Measurements from ENCODE around the gene CIAPIN1. TPM values are rescaled to one million over a fixed set of nuclear protein-coding genes. Genes with fewer than 3 reads are reported as not detected.

Gene CIAPIN1
- total and polyA plus RNA-seq, 8 donors = 14.0 to 146 (median 32.7) TPM

DNA sequence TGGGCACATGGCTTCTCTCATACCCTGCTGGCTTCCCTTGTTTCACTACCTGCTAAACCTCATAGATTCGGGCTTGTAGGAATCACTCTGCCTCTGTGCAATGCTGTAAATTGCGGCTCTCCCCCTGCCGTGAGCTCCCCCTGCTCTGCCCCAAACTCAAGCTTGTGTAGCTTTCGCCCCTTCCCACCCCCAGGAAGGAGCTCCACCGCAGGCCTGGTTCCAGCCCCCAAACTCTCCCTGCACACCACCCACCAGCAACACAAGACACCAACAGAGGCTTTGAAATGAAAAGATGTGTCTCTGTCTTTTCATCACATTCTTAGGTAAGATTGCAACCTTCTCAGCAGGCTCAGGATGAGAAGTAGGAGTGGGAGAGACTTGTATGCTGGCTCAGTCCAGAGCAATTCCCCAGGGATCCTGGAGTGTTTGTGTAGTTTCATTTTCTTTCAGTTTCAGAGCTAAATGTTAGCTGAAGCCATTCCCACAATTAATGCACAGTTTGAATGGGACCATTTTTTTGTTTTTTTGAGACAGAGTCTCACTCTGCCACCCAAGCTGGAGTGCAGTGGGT is 60.7 kb downstream of the CIAPIN1 start:
- Histone ChIP-seq H3K9me3 (no peaks in the 10 kb centered on the region), H3K27me3 (no peaks in the 10 kb centered on the region), H3K4me1 (peaks cover 5 to 32% (median 25%) of the 10 kb centered on the region in 4 donors), H3K36me3 (peaks cover 0 to 17% (median 11%) of the 10 kb centered on the region in 4 donors), H3K27ac (no peak overlapping the region), H3K4me3 (no peak overlapping the region)
- DNase-seq = peak in 1 of 2 donors; percentile 75
- 72 to 87% (median 85%) methylated on average over 5 of the region's 5 CpGs for WGBS, 5 donors
- intact Hi-C loops (cut with DNase I; ENCODE audit: low total_unique reads) = no loop called here
- TF ChIP-seq POLR2AphosphoS5 (IDR thresholded peaks at IDR 0.05) (no peak), EP300 (IDR thresholded peaks at IDR 0.05) (no peak), POLR2A (IDR thresholded peaks at IDR 0.05) (no peak)
- TF ChIP-seq, protein P1, sequence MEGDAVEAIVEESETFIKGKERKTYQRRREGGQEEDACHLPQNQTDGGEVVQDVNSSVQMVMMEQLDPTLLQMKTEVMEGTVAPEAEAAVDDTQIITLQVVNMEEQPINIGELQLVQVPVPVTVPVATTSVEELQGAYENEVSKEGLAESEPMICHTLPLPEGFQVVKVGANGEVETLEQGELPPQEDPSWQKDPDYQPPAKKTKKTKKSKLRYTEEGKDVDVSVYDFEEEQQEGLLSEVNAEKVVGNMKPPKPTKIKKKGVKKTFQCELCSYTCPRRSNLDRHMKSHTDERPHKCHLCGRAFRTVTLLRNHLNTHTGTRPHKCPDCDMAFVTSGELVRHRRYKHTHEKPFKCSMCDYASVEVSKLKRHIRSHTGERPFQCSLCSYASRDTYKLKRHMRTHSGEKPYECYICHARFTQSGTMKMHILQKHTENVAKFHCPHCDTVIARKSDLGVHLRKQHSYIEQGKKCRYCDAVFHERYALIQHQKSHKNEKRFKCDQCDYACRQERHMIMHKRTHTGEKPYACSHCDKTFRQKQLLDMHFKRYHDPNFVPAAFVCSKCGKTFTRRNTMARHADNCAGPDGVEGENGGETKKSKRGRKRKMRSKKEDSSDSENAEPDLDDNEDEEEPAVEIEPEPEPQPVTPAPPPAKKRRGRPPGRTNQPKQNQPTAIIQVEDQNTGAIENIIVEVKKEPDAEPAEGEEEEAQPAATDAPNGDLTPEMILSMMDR (IDR thresholded peaks at IDR 0.05) = no peak

DNA sequence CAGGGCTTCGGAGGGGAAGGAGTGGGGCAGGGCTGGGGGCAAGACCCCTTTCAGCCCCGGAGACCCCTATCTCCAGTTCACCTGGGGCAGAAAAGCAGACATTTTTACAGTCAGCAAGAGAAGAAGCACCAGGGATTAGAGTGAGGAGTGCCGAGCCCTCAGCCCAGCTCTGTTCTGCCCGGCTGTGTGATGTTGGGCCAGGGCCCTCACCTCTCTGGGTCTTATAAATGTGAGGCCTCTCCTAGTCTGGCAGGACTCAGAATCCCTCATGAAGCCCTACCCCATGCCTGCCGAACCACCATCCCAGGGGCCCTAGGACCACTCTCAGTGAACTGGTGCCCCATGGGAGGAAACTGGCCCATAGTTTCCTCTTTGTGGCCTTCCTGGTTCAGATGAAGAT is 62.1 kb downstream of the CIAPIN1 start:
- DNase-seq = no peak
- H3K27ac ChIP-seq = no peak overlapping the region
- H3K4me3 ChIP-seq = no peak overlapping the region
- H3K4me1 ChIP-seq = peaks cover 0 to 45% (median 24%) of the 10 kb centered on the region in 4 donors
- WGBS, 5 donors = 68 to 91% (median 88%) methylated on average over 5 of the region's 5 CpGs
- no peaks in the 10 kb centered on the region for H3K27me3 ChIP-seq
- intact Hi-C loops (cut with DNase I; ENCODE audit: low total_unique reads) = no loop called here
- TF ChIP-seq POLR2AphosphoS5 (IDR thresholded peaks at IDR 0.05) = no peak
- TF ChIP-seq POLR2A (IDR thresholded peaks at IDR 0.05) = no peak
- TF ChIP-seq, protein P1 (IDR thresholded peaks at IDR 0.05) = no peak
- no peak for TF ChIP-seq EP300 (IDR thresholded peaks at IDR 0.05)
- H3K36me3 ChIP-seq = peaks cover 0 to 17% (median 11%) of the 10 kb centered on the region in 4 donors
- no peaks in the 10 kb centered on the region for H3K9me3 ChIP-seq

DNA sequence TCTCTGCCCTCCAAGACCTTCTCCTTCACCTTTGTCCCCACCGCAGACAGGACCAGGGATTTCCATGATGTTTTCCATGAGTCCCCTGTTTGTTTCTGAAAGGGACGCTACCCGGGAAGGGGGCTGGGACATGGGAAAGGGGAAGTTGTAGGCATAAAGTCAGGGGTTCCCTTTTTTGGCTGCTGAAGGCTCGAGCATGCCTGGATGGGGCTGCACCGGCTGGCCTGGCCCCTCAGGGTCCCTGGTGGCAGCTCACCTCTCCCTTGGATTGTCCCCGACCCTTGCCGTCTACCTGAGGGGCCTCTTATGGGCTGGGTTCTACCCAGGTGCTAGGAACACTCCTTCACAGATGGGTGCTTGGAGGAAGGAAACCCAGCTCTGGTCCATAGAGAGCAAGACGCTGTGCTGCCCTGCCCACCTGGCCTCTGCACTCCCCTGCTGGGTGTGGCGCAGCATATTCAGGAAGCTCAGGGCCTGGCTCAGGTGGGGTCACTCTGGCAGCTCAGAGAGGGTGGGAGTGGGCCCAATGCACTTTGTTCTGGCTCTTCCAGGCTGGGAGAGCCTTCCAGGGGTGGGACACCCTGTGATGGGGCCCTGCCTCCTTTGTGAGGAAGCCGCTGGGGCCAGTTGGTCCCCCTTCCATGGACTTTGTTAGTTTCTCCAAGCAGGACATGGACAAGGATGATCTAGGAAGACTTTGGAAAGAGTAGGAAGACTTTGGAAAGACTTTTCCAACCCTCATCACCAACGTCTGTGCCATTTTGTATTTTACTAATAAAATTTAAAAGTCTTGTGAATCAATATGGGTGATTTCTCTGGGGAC is 62.7 kb downstream of the CIAPIN1 start:
- Histone ChIP-seq H3K27me3 (no peaks in the 10 kb centered on the region), H3K9me3 (no peaks in the 10 kb centered on the region), H3K36me3 (peaks cover 0 to 17% (median 11%) of the 10 kb centered on the region in 4 donors), H3K4me3 (no peak overlapping the region), H3K27ac (peak overlapping the region in 2 of 5 donors; percentile 28 to 38), H3K4me1 (peaks cover 0 to 45% (median 25%) of the 10 kb centered on the region in 4 donors)
- DNase-seq = peak in 1 of 2 donors; percentile 73
- 53 to 73% (median 64%) methylated on average over 11 of the region's 11 CpGs for WGBS, 5 donors
- TF ChIP-seq POLR2A (IDR thresholded peaks at IDR 0.05) (no peak), EP300 (IDR thresholded peaks at IDR 0.05) (no peak), POLR2AphosphoS5 (IDR thresholded peaks at IDR 0.05) (no peak)
- TF ChIP-seq, protein P1 (IDR thresholded peaks at IDR 0.05) = no peak
- intact Hi-C loops (cut with DNase I; ENCODE audit: low total_unique reads) = no loop called here

DNA sequence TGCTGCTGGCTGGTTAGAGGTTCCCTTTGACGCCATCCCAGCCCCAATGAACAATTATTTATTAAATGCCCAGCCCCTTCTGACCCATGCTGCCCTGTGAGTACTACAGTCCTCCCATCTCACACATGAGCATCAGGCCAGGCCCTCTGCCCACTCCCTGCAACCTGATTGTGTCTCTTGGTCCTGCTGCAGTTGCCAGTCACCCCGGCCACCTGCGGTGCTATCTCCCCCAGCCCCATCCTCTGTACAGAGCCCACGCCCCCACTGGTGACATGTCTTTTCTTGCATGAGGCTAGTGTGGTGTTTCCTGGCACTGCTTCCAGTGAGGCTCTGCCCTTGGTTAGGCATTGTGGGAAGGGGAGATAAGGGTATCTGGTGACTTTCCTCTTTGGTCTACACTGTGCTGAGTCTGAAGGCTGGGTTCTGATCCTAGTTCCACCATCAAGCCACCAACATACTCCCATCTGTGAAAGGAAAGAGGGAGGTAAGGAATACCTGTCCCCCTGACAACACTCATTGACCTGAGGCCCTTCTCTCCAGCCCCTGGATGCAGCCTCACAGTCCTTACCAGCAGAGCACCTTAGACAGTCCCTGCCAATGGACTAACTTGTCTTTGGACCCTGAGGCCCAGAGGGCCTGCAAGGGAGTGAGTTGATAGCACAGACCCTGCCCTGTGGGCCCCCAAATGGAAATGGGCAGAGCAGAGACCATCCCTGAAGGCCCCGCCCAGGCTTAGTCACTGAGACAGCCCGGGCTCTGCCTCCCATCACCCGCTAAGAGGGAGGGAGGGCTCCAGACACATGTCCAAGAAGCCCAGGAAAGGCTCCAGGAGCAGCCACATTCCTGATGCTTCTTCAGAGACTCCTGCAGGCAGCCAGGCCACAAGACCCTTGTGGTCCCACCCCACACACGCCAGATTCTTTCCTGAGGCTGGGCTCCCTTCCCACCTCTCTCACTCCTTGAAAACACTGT is 63.6 kb downstream of the CIAPIN1 start:
- WGBS, 5 donors = 67 to 91% (median 80%) methylated on average over 6 to 8 of the region's 8 CpGs
- peak in 1 of 2 donors; percentile 67 for DNase-seq
- Histone ChIP-seq H3K4me3 (no peak overlapping the region), H3K27me3 (no peaks in the 10 kb centered on the region), H3K36me3 (peaks cover 0 to 17% (median 11%) of the 10 kb centered on the region in 4 donors), H3K9me3 (no peaks in the 10 kb centered on the region), H3K4me1 (peaks cover 0 to 48% (median 26%) of the 10 kb centered on the region in 4 donors), H3K27ac (peak overlapping the region in 2 of 5 donors; percentile 28 to 38)
- intact Hi-C loops (cut with DNase I; ENCODE audit: low total_unique reads) = no loop called here
- TF ChIP-seq EP300 (IDR thresholded peaks at IDR 0.05) (no peak), POLR2AphosphoS5 (IDR thresholded peaks at IDR 0.05) (no peak), POLR2A (IDR thresholded peaks at IDR 0.05) (no peak)
- TF ChIP-seq, protein P1 (IDR thresholded peaks at IDR 0.05) = no peak

Data from stomach (tissue), 9 donors.